ENCODE results near the gene EYA2.
"Not testable (repeated sequence)": the region's sequence is repeated elsewhere in the genome, so short reads cannot be mapped to it uniquely, and the experiment has no call there.

The EYA2 gene

GRCh38 chr20:47175493-47175892, 280.9 kb downstream of the EYA2 start:
- DNase-seq (ENCODE audit: insufficient read length, low spot score) (no peak), FAIRE-seq (no peak)
- TF ChIP-seq CTCF (IDR thresholded peaks at IDR 0.05; ENCODE audit: insufficient read depth, missing control alignments) = no peak

- DNase-seq (ENCODE audit: insufficient read length, low spot score); FAIRE-seq: not testable (repeated sequence)
These were observed 281.6 kb downstream of the EYA2 start for GRCh38 chr20:47176217-47176616.

- DNase-seq (ENCODE audit: insufficient read length, low spot score) (no peak), FAIRE-seq (no peak)
- no peak for TF ChIP-seq CTCF (IDR thresholded peaks at IDR 0.05; ENCODE audit: insufficient read depth, missing control alignments)
These were observed 283.6 kb downstream of the EYA2 start for GRCh38 chr20:47178277-47178676.

- DNase-seq (ENCODE audit: insufficient read length, low spot score) (no peak), FAIRE-seq (no peak)
- no peak for TF ChIP-seq CTCF (IDR thresholded peaks at IDR 0.05; ENCODE audit: insufficient read depth, missing control alignments)
These were observed 284.2 kb downstream of the EYA2 start for GRCh38 chr20:47178851-47179250.

- no peak for DNase-seq (ENCODE audit: insufficient read length, low spot score)
- FAIRE-seq = no peak
- TF ChIP-seq CTCF (IDR thresholded peaks at IDR 0.05; ENCODE audit: insufficient read depth, missing control alignments) = no peak
These were observed 284.6 kb downstream of the EYA2 start for GRCh38 chr20:47179267-47179666.

- no peak for DNase-seq (ENCODE audit: insufficient read length, low spot score)
- no peak for TF ChIP-seq CTCF (IDR thresholded peaks at IDR 0.05; ENCODE audit: insufficient read depth, missing control alignments)
- no peak for FAIRE-seq
These were observed 286.6 kb downstream of the EYA2 start for GRCh38 chr20:47181056-47181862.

GRCh38 chr20:47183367-47183766, 288.7 kb downstream of the EYA2 start:
- DNase-seq (ENCODE audit: insufficient read length, low spot score) = no peak
- no peak for FAIRE-seq
- TF ChIP-seq CTCF (IDR thresholded peaks at IDR 0.05; ENCODE audit: insufficient read depth, missing control alignments) = no peak
